Neural cell (in vitro differentiated cells): ENCODE results near the gene E4F1. TPM values are rescaled to one million over a fixed set of nuclear protein-coding genes. Genes with fewer than 3 reads are reported as not detected.

Experiments
- H2AFZ ChIP-seq: fragments of 200-600, 300-800 bp; sonication (generic), shearing (Covaris generic); 2 replicates; pipeline ENCODE4 v1.6.0; 2014; ENCODE audit warnings: low read depth, mild to moderate bottlenecking, antibody characterized with exemption, low read length, moderate library complexity
- H3F3A ChIP-seq: fragments of 200-600 bp; shearing (Covaris generic); 2 replicates; pipeline ENCODE4 v1.6.1; 2016; ENCODE audit warnings: mild to moderate bottlenecking, moderate library complexity, mixed read lengths, antibody characterized with exemption, low read length; ENCODE audit not compliant: insufficient read depth, poor library complexity, severe bottlenecking
- H3K27ac ChIP-seq: fragments of 200-600, 300-800 bp; sonication (generic), shearing (Covaris generic); 2 replicates; pipeline ENCODE4 v1.5.1; 2014; ENCODE audit warnings: mild to moderate bottlenecking, low read length, moderate library complexity
- H3K27me3 ChIP-seq: fragments of 300-800, 200-600 bp; sonication (generic), shearing (Covaris generic); 2 replicates; pipeline ENCODE4 v1.6.0; 2014; ENCODE audit warnings: mild to moderate bottlenecking, low read depth, low read length, moderate library complexity; ENCODE audit not compliant: insufficient read depth
- H3K36me3 ChIP-seq: fragments of 300-800, 200-600 bp; sonication (generic), shearing (Covaris generic); 2 replicates; pipeline ENCODE4 v1.5.1; 2014; ENCODE audit warnings: mild to moderate bottlenecking, antibody characterized with exemption, low read length, moderate library complexity; ENCODE audit not compliant: insufficient read depth
- H3K4me2 ChIP-seq: fragments of 300-800, 200-600 bp; sonication (generic), shearing (Covaris generic); 2 replicates; pipeline ENCODE4 v1.6.0; 2014; ENCODE audit warnings: mild to moderate bottlenecking, low read length
- H3K4me3 ChIP-seq: fragments of 300-800, 200-600 bp; sonication (generic), shearing (Covaris generic); 2 replicates; pipeline ENCODE4 v1.5.1; 2014; ENCODE audit warnings: mild to moderate bottlenecking, low read length, moderate library complexity
- H3K79me2 ChIP-seq: fragments of 200-600 bp; shearing (Covaris generic); replicated peaks from 2 replicates; pipeline ENCODE4 v1.6.0; 2014; ENCODE audit warnings: mild to moderate bottlenecking, low read length, moderate library complexity; ENCODE audit not compliant: insufficient read depth
- H3K9ac ChIP-seq: fragments of 300-800, 200-600 bp; sonication (generic), shearing (Covaris generic); 2 replicates; pipeline ENCODE4 v1.6.1; 2016; ENCODE audit warnings: mild to moderate bottlenecking, low read length, mixed read lengths
- H3K9me2 ChIP-seq: fragments of 200-600 bp; shearing (Covaris generic); 2 replicates; pipeline ENCODE4 v1.6.1; 2016; ENCODE audit warnings: mild to moderate bottlenecking, low read length, mixed read lengths; ENCODE audit not compliant: insufficient read depth
- H3K9me3 ChIP-seq: fragments of 200-600, 300-800 bp; sonication (generic), shearing (Covaris generic); 2 replicates; pipeline ENCODE4 v1.6.1; 2016; ENCODE audit warnings: mild to moderate bottlenecking, mixed run types, low read length, moderate library complexity, mixed read lengths
- H4K20me1 ChIP-seq: fragments of 200-600 bp; shearing (Covaris generic); 2 replicates; pipeline ENCODE4 v1.6.1; 2016; ENCODE audit warnings: mild to moderate bottlenecking, mixed run types; ENCODE audit not compliant: insufficient read depth
- CTCF ChIP-seq: fragments of 450-650 bp; IDR thresholded peaks from 2 replicates; pipeline ENCODE4 v1.5.1; 2014; ENCODE audit warnings: antibody characterized with exemption, mild to moderate bottlenecking, moderate library complexity; ENCODE audit not compliant: poor library complexity, severe bottlenecking
- EP300 ChIP-seq: fragments of 450-650 bp; conservative IDR thresholded peaks from 2 replicates; pipeline ENCODE4 v1.6.1; 2014; ENCODE audit warnings: antibody characterized with exemption, mild to moderate bottlenecking, moderate library complexity; ENCODE audit not compliant: poor library complexity, severe bottlenecking
- EZH2 ChIP-seq: fragments of 200-600, 300-800 bp; shearing (Covaris generic), sonication (generic); IDR thresholded peaks from 2 replicates; pipeline ENCODE4 v1.6.1; 2014; ENCODE audit warnings: antibody characterized with exemption, low read length, borderline replicate concordance, mild to moderate bottlenecking; ENCODE audit not compliant: insufficient read depth, poor library complexity, severe bottlenecking
- MXI1 ChIP-seq: fragments of 450-650 bp; conservative IDR thresholded peaks from 2 replicates; pipeline ENCODE4 v1.6.1; 2014; ENCODE audit warnings: antibody characterized with exemption, mild to moderate bottlenecking; ENCODE audit not compliant: poor library complexity, severe bottlenecking
- POLR2AphosphoS5 ChIP-seq: IDR thresholded peaks from 2 replicates; pipeline ENCODE4 v1.6.1; 2012
- RAD21 ChIP-seq: fragments of 450-650 bp; conservative IDR thresholded peaks from 2 replicates; pipeline ENCODE4 v1.6.1; 2014; ENCODE audit warnings: antibody characterized with exemption, mild to moderate bottlenecking, moderate library complexity
- REST ChIP-seq: IDR thresholded peaks from 2 replicates; pipeline ENCODE4 v1.6.1; 2012; ENCODE audit warnings: borderline replicate concordance
- SMC3 ChIP-seq: fragments of 450-650 bp; conservative IDR thresholded peaks from 2 replicates; pipeline ENCODE4 v1.6.1; 2014; ENCODE audit warnings: antibody characterized with exemption, mild to moderate bottlenecking, moderate library complexity; ENCODE audit not compliant: poor library complexity
- TAF1 ChIP-seq: IDR thresholded peaks from 2 replicates; pipeline ENCODE4 v1.6.1; 2012; ENCODE audit warnings: low read depth
- polyA plus RNA-seq: library from polyadenylated mRNA; depleted of rRNA; stranded (reverse); fragments of >200 nt; gene quantifications from 2 replicates; pipeline ENCODE4 v1.2.3, GENCODE V29; 2014

E4F1 gene
- polyA plus RNA-seq, 1 donor from 2014 or later: 64.9 TPM

GRCh38 chr16:2243031-2243528 is 19.7 kb downstream of the E4F1 start:
- Histone ChIP-seq H3K9ac (no peak overlapping the region), H3K36me3 (no peaks in the 10 kb centered on the region), H2AFZ (no peak overlapping the region), H4K20me1 (no peaks in the 10 kb centered on the region), H3K4me3 (no peak overlapping the region), H3K9me2 (no peaks in the 10 kb centered on the region), H3K9me3 (no peaks in the 10 kb centered on the region), H3K4me2 (no peak overlapping the region), H3K79me2 (no peaks in the 10 kb centered on the region), H3K27me3 (no peaks in the 10 kb centered on the region), H3F3A (no peaks in the 10 kb centered on the region), H3K27ac (no peak overlapping the region)
- no peak for TF ChIP-seq CTCF
- no peak for TF ChIP-seq EZH2
- no peak for TF ChIP-seq POLR2AphosphoS5
- TF ChIP-seq RAD21: no peak
- TF ChIP-seq MXI1: no peak
- no peak for TF ChIP-seq SMC3
- TF ChIP-seq EP300: no peak
- TF ChIP-seq TAF1: no peak
- no peak for TF ChIP-seq REST

- Histone ChIP-seq H3K9me2 (no peaks in the 10 kb centered on the region), H3K9me3 (no peaks in the 10 kb centered on the region), H3K4me2 (no peak overlapping the region), H4K20me1 (no peaks in the 10 kb centered on the region), H3F3A (no peaks in the 10 kb centered on the region), H3K4me3 (no peak overlapping the region), H3K27me3 (no peaks in the 10 kb centered on the region), H3K79me2 (peaks cover 4% of the 10 kb centered on the region), H3K36me3 (no peaks in the 10 kb centered on the region), H3K27ac (no peak overlapping the region), H2AFZ (no peak overlapping the region), H3K9ac (no peak overlapping the region)
- no peak for TF ChIP-seq MXI1
- no peak for TF ChIP-seq REST
- no peak for TF ChIP-seq CTCF
- TF ChIP-seq EZH2: no peak
- no peak for TF ChIP-seq POLR2AphosphoS5
- no peak for TF ChIP-seq TAF1
- TF ChIP-seq SMC3: no peak
- no peak for TF ChIP-seq EP300
- no peak for TF ChIP-seq RAD21
Measured at GRCh38 chr16:2243781-2244180, 20.4 kb downstream of the E4F1 start.
